Cardiac muscle cell (in vitro differentiated cells and primary cell): ENCODE data around the gene PROC. TPM values are rescaled to one million over a fixed set of nuclear protein-coding genes. Genes with fewer than 3 reads are reported as not detected.
A peak's percentile ranks its signal among the peaks of the same experiment; 100 is the strongest.

ENCODE experiments used
- DNase-seq, 2 donors: peaks; one replicate each; pipeline versions ENCODE4 v3.0.0 to v3.0.0-alpha.2; 2010 to 2017; ENCODE audit warnings: low read depth in 1 of 2, low spot score in 1 of 2
- H3K27ac ChIP-seq: fragments of 200-600 bp; sonication (generic); 2 replicates; pipeline ENCODE4 v1.5.1; 2016
- H3K27me3 ChIP-seq: fragments of 200-600 bp; sonication (generic); 2 replicates; pipeline ENCODE4 v1.6.0; 2016; ENCODE audit warnings: control low read depth
- H3K36me3 ChIP-seq: fragments of 200-600 bp; sonication (generic); 2 replicates; pipeline ENCODE4 v1.5.1; 2016; ENCODE audit warnings: control low read depth
- H3K4me1 ChIP-seq: fragments of 200-600 bp; sonication (generic); 2 replicates; pipeline ENCODE4 v1.8.1; 2017; ENCODE audit warnings: low read depth, mild to moderate bottlenecking, mixed run types
- H3K4me3 ChIP-seq: fragments of 200-600 bp; sonication (generic); 2 replicates; pipeline ENCODE4 v1.5.1; 2016; ENCODE audit warnings: mild to moderate bottlenecking
- H3K9me3 ChIP-seq: fragments of 200-600 bp; sonication (generic); 2 replicates; pipeline ENCODE4 v1.5.1; 2017; ENCODE audit warnings: low read depth, mild to moderate bottlenecking, control low read depth
- CTCF ChIP-seq: IDR thresholded peaks from 2 replicates; pipeline ENCODE4 v1.5.1; 2012; ENCODE audit warnings: low read depth, mild to moderate bottlenecking, low read length
- polyA plus RNA-seq: library from polyadenylated mRNA; unstranded; fragments of >200 nt; fragmentation: Nextera tagmentation; extraction: Ambion mirVana; gene quantifications from 2 replicates; pipeline ENCODE4 v1.2.1, GENCODE V29; 2016
- total RNA-seq: library from RNA; depleted of rRNA; stranded (reverse); fragments of >200 nt; gene quantifications from 2 replicates; pipeline ENCODE4 v1.2.3, GENCODE V29; 2016

PROC gene
- total and polyA plus RNA-seq, 2 experiments from 2014 or later: not detected

- Histone ChIP-seq H3K4me3 (peak overlapping the region; percentile 13), H3K4me1 (no peaks in the 10 kb centered on the region), H3K36me3 (no peaks in the 10 kb centered on the region), H3K27me3 (peaks cover 54% of the 10 kb centered on the region), H3K9me3 (no peaks in the 10 kb centered on the region), H3K27ac (no peak overlapping the region)
- DNase-seq: no peak
- TF ChIP-seq CTCF: no peak
Measured at GRCh38 chr2:127423880-127424279, 5.7 kb downstream of the PROC start.

- no peaks in the 10 kb centered on the region for H3K4me1 ChIP-seq
- DNase-seq: no peak
- H3K36me3 ChIP-seq: no peaks in the 10 kb centered on the region
- H3K27me3 ChIP-seq: peaks cover 54% of the 10 kb centered on the region
- H3K27ac ChIP-seq: no peak overlapping the region
- no peak for TF ChIP-seq CTCF
- H3K9me3 ChIP-seq: no peaks in the 10 kb centered on the region
- no peak overlapping the region for H3K4me3 ChIP-seq
Measured at GRCh38 chr2:127424598-127425520, 6.6 kb downstream of the PROC start.

DNA sequence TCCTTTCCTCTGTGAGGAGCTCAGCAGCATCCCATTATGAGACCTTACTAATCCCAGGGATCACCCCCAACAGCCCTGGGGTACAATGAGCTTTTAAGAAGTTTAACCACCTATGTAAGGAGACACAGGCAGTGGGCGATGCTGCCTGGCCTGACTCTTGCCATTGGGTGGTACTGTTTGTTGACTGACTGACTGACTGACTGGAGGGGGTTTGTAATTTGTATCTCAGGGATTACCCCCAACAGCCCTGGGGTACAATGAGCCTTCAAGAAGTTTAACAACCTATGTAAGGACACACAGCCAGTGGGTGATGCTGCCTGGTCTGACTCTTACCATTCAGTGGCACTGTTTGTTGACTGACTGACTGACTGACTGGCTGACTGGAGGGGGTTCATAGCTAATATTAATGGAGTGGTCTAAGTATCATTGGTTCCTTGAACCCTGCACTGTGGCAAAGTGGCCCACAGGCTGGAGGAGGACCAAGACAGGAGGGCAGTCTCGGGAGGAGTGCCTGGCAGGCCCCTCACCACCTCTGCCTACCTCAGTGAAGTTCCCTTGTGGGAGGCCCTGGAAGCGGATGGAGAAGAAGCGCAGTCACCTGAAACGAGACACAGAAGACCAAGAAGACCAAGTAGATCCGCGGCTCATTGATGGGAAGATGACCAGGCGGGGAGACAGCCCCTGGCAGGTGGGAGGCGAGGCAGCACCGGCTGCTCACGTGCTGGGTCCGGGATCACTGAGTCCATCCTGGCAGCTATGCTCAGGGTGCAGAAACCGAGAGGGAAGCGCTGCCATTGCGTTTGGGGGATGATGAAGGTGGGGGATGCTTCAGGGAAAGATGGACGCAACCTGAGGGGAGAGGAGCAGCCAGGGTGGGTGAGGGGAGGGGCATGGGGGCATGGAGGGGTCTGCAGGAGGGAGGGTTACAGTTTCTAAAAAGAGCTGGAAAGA is 7.6 kb downstream of the PROC start:
- H3K27ac ChIP-seq: no peak overlapping the region
- no peak overlapping the region for H3K4me3 ChIP-seq
- no peaks in the 10 kb centered on the region for H3K36me3 ChIP-seq
- peaks cover 47% of the 10 kb centered on the region for H3K27me3 ChIP-seq
- DNase-seq: no peak
- H3K9me3 ChIP-seq: no peaks in the 10 kb centered on the region
- no peak for TF ChIP-seq CTCF
- no peaks in the 10 kb centered on the region for H3K4me1 ChIP-seq

DNA sequence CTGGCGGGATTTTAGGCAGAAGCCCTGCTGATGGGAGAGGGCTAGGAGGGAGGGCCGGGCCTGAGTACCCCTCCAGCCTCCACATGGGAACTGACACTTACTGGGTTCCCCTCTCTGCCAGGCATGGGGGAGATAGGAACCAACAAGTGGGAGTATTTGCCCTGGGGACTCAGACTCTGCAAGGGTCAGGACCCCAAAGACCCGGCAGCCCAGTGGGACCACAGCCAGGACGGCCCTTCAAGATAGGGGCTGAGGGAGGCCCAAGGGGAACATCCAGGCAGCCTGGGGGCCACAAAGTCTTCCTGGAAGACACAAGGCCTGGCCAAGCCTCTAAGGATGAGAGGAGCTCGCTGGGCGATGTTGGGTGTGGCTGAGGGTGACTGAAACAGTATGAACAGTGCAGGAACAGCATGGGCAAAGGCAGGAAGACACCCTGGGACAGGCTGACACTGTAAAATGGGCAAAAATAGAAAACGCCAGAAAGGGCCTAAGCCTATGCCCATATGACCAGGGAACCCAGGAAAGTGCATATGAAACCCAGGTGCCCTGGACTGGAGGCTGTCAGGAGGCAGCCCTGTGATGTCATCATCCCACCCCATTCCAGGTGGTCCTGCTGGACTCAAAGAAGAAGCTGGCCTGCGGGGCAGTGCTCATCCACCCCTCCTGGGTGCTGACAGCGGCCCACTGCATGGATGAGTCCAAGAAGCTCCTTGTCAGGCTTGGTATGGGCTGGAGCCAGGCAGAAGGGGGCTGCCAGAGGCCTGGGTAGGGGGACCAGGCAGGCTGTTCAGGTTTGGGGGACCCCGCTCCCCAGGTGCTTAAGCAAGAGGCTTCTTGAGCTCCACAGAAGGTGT is 8.5 kb downstream of the PROC start:
- DNase-seq: no peak
- no peak for TF ChIP-seq CTCF
- peaks cover 38% of the 10 kb centered on the region for H3K27me3 ChIP-seq

More for the DNA sequence above, 8.5 kb downstream of the PROC start:
- no peaks in the 10 kb centered on the region for H3K9me3 ChIP-seq
- no peaks in the 10 kb centered on the region for H3K36me3 ChIP-seq
- H3K4me3 ChIP-seq: no peak overlapping the region
- no peak overlapping the region for H3K27ac ChIP-seq
- H3K4me1 ChIP-seq: no peaks in the 10 kb centered on the region
